ENCODE data around the gene DOCK4.

The DOCK4 gene

DNA sequence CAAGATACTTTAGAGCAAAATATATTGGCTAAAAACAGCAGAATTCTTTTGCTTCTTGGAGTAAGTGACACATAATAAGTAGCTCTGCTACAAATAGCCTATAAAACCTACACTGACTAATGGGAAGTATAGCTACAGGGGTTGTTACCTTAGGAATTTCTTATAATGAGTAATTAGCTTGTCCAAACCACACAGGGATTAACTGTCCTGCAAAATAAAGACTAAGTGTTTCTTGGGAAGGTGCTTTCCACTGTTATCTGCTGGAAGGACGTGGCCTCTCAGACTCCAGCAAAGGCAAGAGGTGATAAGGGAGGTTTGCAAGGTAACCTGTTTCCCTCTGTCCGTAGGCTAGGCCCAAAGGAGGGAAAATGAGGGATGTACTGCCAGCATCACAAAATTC is 302.4 kb downstream of the DOCK4 start:
- DNase-seq (ENCODE audit: low read depth), result no peak
- TF ChIP-seq, protein P1, sequence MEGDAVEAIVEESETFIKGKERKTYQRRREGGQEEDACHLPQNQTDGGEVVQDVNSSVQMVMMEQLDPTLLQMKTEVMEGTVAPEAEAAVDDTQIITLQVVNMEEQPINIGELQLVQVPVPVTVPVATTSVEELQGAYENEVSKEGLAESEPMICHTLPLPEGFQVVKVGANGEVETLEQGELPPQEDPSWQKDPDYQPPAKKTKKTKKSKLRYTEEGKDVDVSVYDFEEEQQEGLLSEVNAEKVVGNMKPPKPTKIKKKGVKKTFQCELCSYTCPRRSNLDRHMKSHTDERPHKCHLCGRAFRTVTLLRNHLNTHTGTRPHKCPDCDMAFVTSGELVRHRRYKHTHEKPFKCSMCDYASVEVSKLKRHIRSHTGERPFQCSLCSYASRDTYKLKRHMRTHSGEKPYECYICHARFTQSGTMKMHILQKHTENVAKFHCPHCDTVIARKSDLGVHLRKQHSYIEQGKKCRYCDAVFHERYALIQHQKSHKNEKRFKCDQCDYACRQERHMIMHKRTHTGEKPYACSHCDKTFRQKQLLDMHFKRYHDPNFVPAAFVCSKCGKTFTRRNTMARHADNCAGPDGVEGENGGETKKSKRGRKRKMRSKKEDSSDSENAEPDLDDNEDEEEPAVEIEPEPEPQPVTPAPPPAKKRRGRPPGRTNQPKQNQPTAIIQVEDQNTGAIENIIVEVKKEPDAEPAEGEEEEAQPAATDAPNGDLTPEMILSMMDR (IDR thresholded peaks at IDR 0.05; ENCODE audit: low read depth, low read length, missing control alignments), result no peak
- no peak overlapping the region for H3K4me3 ChIP-seq (ENCODE audit: low read depth, low read length)

DNA sequence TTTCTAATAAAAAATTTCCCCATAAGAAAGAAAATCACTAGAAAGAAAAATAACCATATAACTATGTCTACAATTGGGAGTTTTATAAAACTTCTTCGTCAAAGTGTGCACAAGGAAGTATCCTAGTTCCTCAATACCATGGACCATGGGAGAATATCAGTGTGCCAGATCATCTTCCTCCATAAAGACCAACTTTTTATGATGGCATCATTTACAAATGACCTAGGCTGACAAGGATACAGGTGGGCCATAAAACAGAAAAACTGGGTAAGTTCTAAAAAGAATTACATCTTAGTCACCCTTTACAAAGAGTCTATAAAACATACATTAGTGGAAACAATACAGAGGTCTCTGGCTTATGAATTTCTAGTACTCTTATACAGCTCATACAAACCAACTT is 303.2 kb downstream of the DOCK4 start:
- H3K4me3 ChIP-seq (ENCODE audit: low read depth, low read length), result no peak overlapping the region
- TF ChIP-seq, protein P1 (IDR thresholded peaks at IDR 0.05; ENCODE audit: low read depth, low read length, missing control alignments), result no peak
- DNase-seq (ENCODE audit: low read depth), result no peak

DNA sequence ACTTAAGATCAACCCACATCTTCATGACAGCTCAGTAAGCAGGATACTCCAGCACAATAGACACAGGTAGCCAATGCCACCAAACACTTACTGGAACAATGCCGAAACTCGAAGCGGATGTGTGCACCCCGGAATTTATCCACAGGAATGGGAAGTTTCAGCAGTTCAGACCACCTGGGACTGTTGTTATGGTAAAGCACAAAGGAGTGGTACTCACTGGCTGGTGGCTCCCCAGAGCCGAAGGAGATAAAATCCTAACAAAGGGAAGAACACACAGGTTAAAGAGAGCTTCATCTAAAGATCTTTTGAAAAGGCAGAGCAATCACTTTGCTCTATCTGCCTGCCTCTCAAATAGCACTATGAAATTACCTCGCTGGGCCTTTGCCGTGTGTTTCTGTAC is 305.9 kb downstream of the DOCK4 start:
- no peak for DNase-seq (ENCODE audit: low read depth)
- TF ChIP-seq, protein P1 (IDR thresholded peaks at IDR 0.05; ENCODE audit: low read depth, low read length, missing control alignments), result no peak
- no peak overlapping the region for H3K4me3 ChIP-seq (ENCODE audit: low read depth, low read length)

DNA sequence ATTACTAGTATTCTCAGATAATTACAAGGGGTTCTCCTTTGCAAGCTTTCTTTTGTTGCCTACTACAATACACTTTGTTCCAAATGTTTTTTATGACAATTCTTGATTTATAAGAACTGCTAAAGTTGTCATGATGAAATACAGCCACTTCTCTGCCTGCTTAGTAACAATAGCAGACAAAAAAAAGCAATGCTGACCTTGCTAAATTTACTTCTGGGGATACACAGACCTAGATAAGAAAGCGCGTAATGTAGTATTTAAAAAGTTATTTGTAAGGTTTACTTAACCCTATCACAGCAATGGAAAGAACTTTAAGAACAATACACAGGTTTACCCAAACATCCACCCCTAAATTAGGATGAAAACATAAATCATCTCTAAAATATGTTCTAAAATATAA is 311.1 kb downstream of the DOCK4 start:
- H3K4me3 ChIP-seq (ENCODE audit: low read depth, low read length), result no peak overlapping the region
- TF ChIP-seq, protein P1 (IDR thresholded peaks at IDR 0.05; ENCODE audit: low read depth, low read length, missing control alignments), result no peak
- no peak for DNase-seq (ENCODE audit: low read depth)

DNA sequence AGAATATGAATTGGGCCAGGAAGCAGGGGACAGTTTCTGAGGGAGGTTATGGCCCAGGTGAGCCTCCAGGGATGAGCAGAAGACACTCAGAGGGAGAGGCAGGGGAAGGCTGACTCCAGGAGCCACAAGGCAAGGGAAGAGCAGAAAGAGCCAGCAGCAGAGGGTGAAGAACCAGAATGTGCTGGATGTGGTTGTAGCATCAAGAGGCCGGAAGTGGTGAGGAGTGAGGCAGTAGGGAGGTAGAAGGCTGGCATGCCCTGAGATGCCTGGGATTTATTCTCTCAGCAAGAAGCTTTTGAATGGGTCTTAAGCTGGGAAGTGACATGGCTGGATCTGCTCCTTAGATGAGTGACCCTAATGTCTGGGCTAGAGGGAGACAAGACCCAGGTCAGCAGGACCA is 311.7 kb downstream of the DOCK4 start:
- no peak overlapping the region for H3K4me3 ChIP-seq (ENCODE audit: low read depth, low read length)
- TF ChIP-seq, protein P1 (IDR thresholded peaks at IDR 0.05; ENCODE audit: low read depth, low read length, missing control alignments), result no peak
- DNase-seq (ENCODE audit: low read depth), result no peak

DNA sequence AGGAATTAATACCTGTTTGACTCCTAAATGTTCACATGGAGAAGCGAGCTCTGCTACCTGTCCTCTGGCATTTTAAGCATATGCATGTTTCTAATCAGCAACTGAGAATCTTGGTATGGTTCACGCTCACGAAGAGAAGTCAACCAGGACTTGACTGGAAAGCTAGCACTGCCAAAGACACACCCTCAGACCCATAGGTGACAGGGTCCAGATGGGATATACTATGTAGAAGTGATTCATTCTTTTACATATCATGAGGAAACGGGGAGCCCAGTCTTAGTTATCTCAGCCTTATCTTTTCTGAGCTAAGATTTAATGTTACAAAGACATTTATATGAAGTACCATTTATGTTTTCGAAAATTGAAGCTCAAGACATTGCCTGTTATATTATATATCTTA is 313.0 kb downstream of the DOCK4 start:
- H3K4me3 ChIP-seq (ENCODE audit: low read depth, low read length), result no peak overlapping the region
- TF ChIP-seq, protein P1 (IDR thresholded peaks at IDR 0.05; ENCODE audit: low read depth, low read length, missing control alignments), result no peak
- no peak for DNase-seq (ENCODE audit: low read depth)

DNA sequence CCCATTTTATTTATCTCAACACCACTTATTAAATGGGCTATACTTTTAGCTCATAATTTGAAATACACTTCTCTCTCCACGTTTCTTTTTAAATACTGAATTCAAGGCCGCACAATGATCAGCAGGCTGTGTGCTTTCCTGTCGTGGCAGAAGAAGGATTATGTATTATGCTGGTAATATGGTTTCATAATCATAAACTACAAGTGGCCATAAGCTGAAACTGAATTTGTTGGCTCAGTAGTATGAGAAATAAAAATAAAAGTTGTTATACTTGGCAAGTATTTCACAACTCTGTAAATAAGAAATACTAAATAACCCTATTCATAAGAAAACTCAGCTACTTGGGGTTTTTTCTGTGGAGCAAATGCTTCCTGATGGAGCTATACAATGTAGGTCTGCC is 313.6 kb downstream of the DOCK4 start:
- H3K4me3 ChIP-seq (ENCODE audit: low read depth, low read length), result no peak overlapping the region
- TF ChIP-seq, protein P1 (IDR thresholded peaks at IDR 0.05; ENCODE audit: low read depth, low read length, missing control alignments), result no peak
- no peak for DNase-seq (ENCODE audit: low read depth)
